UCSD-AML1 (cell line): Measurements from ENCODE around the gene ARVCF.
"Not testable (repeated sequence)": the region's sequence is repeated elsewhere in the genome, so short reads cannot be mapped to it uniquely, and the experiment has no call there.

Experiments
- DNase-seq: peaks from one replicate; lab custom pipeline; 2025; ENCODE audit not compliant: unreplicated experiment; lab: John Stamatoyannopoulos, UW

ARVCF gene

GRCh38 chr22:19940536-19941364 lies 75.9 kb downstream of the ARVCF start:
- DNase-seq: no peak

DNA sequence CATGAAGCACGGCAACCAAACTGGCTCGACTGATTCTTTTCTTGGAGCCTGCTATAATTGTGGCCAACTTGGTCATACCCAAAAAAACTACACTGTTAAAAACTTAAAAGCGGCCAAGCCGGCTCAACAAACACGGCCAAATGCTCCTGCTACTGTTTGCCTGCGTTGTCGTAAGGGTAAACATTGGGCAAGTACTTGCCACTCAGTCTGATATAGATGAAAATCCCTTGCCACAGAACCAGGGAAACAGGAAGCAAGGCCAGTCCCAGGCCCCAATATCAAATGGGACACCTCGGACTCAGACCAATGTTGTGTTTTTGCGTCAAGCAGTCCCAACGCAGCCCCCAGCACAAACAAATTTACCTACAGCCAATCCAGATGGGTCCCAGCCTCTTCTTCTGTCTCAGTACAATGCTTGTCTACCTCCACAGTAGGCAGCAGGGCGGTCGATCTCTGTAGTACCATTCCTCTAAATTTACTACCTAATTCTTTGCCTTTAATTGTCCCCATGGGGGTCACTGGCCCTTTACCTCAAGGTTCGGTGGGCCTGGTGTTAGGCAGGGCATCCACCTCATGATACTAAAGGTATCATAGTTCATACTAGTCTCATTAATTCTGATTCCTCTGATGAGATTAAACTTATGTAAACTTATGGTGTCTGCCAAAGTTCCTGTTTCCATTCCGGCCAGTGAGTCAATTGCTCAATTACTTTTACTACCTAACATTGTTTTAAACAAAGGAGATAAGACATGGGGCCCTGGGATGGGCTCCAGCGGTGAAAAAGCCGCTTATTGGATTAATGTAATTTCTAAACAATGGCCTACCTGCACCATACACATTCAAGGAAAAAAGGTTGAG lies 78.8 kb downstream of the ARVCF start:
- DNase-seq: no peak

DNA sequence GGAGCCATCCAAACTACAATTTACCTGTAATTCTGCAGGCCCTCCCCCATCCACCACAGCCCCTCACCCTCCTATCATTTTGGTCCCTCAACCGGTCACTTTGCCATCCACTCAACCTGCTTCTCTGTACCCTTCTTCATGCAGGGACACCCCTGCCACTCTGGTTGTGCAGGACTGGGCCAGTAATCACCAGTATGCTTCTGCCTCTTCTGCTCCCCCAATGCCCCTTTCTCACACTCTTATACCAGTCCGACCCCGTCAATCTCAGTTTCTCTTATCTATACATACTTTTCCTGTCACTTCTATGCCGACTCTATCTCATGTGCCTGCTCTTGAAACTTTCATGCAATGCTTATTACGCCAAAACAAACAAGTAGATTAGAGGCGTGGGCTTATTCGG lies 80.1 kb downstream of the ARVCF start:
- DNase-seq: no peak

DNA sequence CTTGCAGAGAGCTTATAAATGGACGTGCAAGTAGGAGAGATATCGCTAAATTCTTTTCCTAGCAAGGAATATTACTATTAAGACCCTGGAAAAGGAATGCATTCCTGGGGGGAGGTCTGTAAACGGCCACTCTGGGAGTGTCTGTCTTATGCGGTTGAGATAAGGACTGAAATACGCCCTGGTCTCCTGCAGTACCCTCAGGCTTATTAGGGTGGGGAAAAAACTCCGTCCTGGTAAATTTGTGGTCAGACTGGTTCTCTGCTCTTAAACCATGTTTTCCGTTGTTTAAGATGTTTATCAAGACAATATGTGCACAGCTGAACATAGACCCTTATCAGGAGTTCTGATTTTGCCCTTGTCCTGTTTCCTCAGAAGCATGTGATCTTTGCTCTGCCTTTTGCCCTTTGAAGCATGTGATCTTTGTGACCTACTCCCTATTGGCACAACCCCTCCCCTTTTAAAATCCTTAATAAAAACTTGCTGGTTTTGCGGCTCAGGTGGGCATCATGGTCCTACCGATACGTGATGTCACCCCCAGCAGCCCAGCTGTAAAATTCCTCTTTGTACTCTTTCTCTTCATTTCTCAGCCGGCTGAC lies 81.4 kb downstream of the ARVCF start:
- DNase-seq: not testable (repeated sequence)

DNA sequence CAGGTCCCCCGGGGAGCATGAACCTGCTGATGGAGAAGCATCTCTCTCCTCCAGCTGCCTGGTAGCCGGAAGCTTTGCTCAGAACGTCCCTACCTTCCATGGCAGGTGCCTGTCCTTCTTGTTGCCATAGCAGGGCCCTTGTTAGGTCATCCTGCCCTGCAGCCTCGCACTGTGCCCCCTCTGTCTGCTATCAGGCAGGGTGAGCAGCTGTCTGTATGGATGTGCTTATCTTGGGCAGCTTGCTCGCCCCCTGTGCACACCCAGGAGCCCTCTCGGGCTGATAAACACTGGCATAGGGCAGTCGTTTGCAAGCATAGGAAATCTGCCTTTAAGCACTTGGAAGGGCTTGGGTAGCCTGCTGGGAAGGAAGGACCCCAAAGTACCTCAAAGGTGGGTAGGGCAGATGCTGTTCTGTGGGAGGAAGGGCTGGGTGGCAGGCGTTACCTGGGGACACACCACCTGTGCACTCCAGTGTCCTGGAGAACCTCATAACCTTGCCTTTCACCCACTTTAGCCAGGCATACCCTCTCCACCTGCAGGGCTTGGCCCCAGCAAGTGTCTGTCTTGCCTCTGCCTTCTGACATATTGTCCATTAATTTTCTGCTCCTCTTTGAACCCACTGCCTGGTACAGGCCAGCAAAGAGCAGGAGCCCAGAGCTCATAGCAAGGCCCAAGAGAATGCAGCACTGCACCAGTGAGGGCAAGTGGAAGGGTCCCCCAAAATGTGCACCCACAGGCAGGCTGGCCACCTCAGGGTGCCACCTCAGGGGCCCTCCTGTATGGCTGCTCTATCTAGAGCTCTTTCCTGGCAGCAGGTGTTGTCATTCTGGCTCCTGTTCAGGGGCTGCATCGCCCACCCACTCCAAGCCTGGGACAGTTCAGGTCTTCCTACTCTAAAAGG lies 83.0 kb downstream of the ARVCF start:
- no peak for DNase-seq

- no peak for DNase-seq
Measured at GRCh38 chr22:19932367-19933206, 84.0 kb downstream of the ARVCF start.

DNA sequence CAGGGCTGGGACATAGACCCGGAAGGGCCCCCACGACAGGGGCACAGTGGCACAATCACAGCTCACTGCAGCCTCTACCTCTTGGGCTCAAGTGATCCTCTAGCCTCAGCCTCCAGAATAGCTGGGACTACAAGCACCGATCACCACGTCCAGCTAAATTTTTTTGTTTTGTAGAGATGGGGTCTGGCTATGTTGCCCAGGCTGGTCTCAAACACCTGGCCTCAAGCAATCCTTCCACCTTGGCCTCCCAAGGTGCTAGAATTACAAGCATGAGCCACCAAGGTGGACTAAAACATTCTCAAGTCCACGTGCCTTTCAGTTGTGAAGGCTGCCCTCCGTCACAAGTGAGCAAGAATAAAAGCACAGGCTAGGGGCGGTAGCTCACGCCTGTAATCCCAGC lies 85.1 kb downstream of the ARVCF start:
- no peak for DNase-seq

GRCh38 chr22:19930551-19931486 lies 85.8 kb downstream of the ARVCF start:
- no peak for DNase-seq

- DNase-seq: no peak
Measured at GRCh38 chr22:19929586-19930550, 86.8 kb downstream of the ARVCF start.

- no peak for DNase-seq
Measured at GRCh38 chr22:19928207-19928606, 88.4 kb downstream of the ARVCF start.

GRCh38 chr22:19927696-19928095 lies 88.9 kb downstream of the ARVCF start:
- no peak for DNase-seq

- DNase-seq: not testable (repeated sequence)
Measured at GRCh38 chr22:19926028-19926427, 90.6 kb downstream of the ARVCF start.

DNA sequence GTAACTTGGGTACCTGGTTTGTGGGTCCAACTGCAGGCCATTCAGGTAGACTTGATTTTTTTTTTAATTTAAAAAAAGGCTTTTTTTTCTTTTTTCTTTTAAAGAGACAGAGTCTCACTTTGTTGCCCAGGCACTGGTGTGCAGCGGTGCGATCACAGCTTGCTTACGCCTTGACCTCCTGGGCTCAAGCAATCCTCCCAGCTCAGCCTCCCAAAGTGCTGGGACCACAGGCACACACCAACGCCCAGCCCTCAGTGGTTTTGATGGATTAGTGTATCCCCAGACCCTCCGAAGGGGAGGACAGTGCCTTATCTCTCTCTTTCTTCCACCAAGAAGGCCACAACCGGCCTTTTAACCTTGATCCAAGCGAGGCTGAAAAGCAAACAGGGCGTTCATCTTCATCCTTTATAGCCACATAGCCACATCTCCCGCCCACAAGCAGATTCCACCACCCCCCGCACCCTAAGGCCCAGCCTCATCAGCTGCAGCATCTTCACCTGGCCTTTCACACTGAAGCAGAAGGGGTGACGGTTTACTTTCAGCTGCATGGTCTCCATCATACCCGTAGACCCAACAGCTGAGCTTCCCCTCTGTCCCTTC lies 92.6 kb downstream of the ARVCF start:
- no peak for DNase-seq

DNA sequence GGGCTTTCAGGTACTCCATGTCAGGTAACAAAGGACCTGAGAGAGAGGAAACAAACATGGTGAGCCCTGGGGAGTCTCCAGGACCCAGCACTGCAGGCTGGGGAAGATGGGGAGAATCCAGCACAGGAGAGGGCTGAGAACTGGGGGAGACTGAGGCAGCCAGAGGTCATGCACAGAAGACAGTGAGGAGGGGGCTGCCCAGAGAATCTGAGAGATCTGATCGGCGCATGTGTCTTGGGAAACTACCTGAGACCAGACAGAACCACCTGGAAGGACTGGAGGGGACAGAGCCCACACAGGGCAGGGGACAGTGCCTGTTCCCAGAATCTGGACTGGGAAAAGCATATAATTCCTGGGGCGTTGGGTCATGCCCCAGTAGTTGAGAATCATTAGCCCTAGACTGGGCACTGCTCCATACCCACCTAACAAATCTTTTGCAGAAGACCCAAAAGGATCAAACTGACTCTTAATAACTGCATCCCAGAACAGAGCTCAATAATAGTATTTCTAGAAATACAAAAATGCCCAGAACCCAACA lies 95.0 kb downstream of the ARVCF start:
- no peak for DNase-seq
